WTC11 (cell line): ENCODE measurements around the gene RNF167. TPM values are rescaled to one million over a fixed set of nuclear protein-coding genes. Genes with fewer than 3 reads are reported as not detected.

ENCODE experiments used
- ATAC-seq: fragments of 200-7000 bp; cut with Tn5 transposase; 2 replicates; pipeline ENCODE4 v1.10.0; 2021; ENCODE audit warnings: mild to moderate bottlenecking, moderate library complexity
- CTCF ChIA-PET: fragments of 300-600 bp; sonication (Branson Sonifier 250); formaldehyde crosslinking; loops from one replicate; lab custom pipeline; 2021; ENCODE audit warnings: antibody characterized with exemption; lab: Charles Lee
- POLR2A ChIA-PET: fragments of 350-600 bp; sonication (Branson Sonifier 250); formaldehyde crosslinking; loops from one replicate; lab custom pipeline; 2021; ENCODE audit warnings: antibody characterized with exemption; lab: Charles Lee
- DNase-seq: peaks from one replicate; pipeline ENCODE4 v3.0.0; 2021; ENCODE audit warnings: low spot score
- H3K27ac Mint-ChIP-seq: 2 replicates; pipeline ENCODE4 v1.8.0; 2021; ENCODE audit warnings: mixed read lengths
- H3K27me3 Mint-ChIP-seq: 2 replicates; pipeline ENCODE4 v1.8.0; 2021; ENCODE audit warnings: low read depth, mild to moderate bottlenecking, moderate library complexity, mixed read lengths
- H3K36me3 Mint-ChIP-seq: 2 replicates; pipeline ENCODE4 v1.8.0; 2021; ENCODE audit warnings: mixed read lengths
- H3K4me1 Mint-ChIP-seq: 2 replicates; pipeline ENCODE4 v1.8.0; 2022; ENCODE audit warnings: mixed read lengths
- H3K4me3 Mint-ChIP-seq: 2 replicates; pipeline ENCODE4 v1.8.0; 2021; ENCODE audit warnings: mild to moderate bottlenecking, moderate library complexity, mixed read lengths
- H3K9me3 Mint-ChIP-seq: 2 replicates; pipeline ENCODE4 v1.8.0; 2021; ENCODE audit warnings: mixed read lengths
- AR ChIP-seq: fragments of 250-450 bp; sonication (Bioruptor Pico); IDR thresholded peaks from 2 replicates; pipeline ENCODE4 v1.9.0; 2021; ENCODE audit warnings: mild to moderate bottlenecking
- ATF2 ChIP-seq: sonication (generic); formaldehyde crosslinking; IDR thresholded peaks from 2 replicates; pipeline ENCODE4 v1.8.1; 2022; ENCODE audit warnings: low read depth, missing genetic modification reagents, borderline replicate concordance
- ELF4 ChIP-seq: sonication (generic); formaldehyde crosslinking; IDR thresholded peaks from 2 replicates; pipeline ENCODE4 v1.8.1; 2022; ENCODE audit warnings: low read depth, mild to moderate bottlenecking, moderate library complexity, missing genetic modification reagents
- ESRRA ChIP-seq: sonication (generic); formaldehyde crosslinking; IDR thresholded peaks from 2 replicates; pipeline ENCODE4 v1.8.1; 2022; ENCODE audit warnings: mild to moderate bottlenecking, missing genetic modification reagents, borderline replicate concordance
- FOXJ3 ChIP-seq: sonication (generic); formaldehyde crosslinking; IDR thresholded peaks from 2 replicates; pipeline ENCODE4 v1.9.0; 2021; ENCODE audit warnings: missing genetic modification reagents, mild to moderate bottlenecking, borderline replicate concordance
- JAZF1 ChIP-seq: fragments of 250-450 bp; sonication (Bioruptor Pico); IDR thresholded peaks from 2 replicates; pipeline ENCODE4 v1.9.0; 2021; ENCODE audit warnings: moderate library complexity, mild to moderate bottlenecking, inconsistent platforms
- NFYB ChIP-seq: sonication (generic); formaldehyde crosslinking; conservative IDR thresholded peaks from 2 replicates; pipeline ENCODE4 v1.8.0; 2022; ENCODE audit warnings: low read depth, missing genetic modification reagents
- NR2C2 ChIP-seq: sonication (generic); formaldehyde crosslinking; IDR thresholded peaks from 2 replicates; pipeline ENCODE4 v1.8.0; 2022; ENCODE audit warnings: mild to moderate bottlenecking, missing genetic modification reagents
- SMAD3 ChIP-seq: sonication (generic); formaldehyde crosslinking; IDR thresholded peaks from 2 replicates; pipeline ENCODE4 v1.8.0; 2022; ENCODE audit warnings: missing genetic modification reagents, mild to moderate bottlenecking, borderline replicate concordance
- SOX15 ChIP-seq: fragments of 250-450 bp; sonication (Bioruptor Pico); IDR thresholded peaks from 2 replicates; pipeline ENCODE4 v1.9.0; 2021; ENCODE audit warnings: mild to moderate bottlenecking
- TEAD1 ChIP-seq: sonication (generic); formaldehyde crosslinking; IDR thresholded peaks from 2 replicates; pipeline ENCODE4 v1.8.0; 2022; ENCODE audit warnings: mild to moderate bottlenecking, missing genetic modification reagents
- USF1 ChIP-seq: sonication (generic); formaldehyde crosslinking; IDR thresholded peaks from 2 replicates; pipeline ENCODE4 v1.8.0; 2022; ENCODE audit warnings: mild to moderate bottlenecking, missing genetic modification reagents
- USF2 ChIP-seq: sonication (generic); formaldehyde crosslinking; IDR thresholded peaks from 2 replicates; pipeline ENCODE4 v1.8.1; 2023; ENCODE audit warnings: mild to moderate bottlenecking, missing genetic modification reagents, moderate library complexity
- ZNF219 ChIP-seq: sonication (generic); formaldehyde crosslinking; IDR thresholded peaks from 2 replicates; pipeline ENCODE4 v1.8.0; 2023; ENCODE audit warnings: missing genetic modification reagents, mild to moderate bottlenecking, borderline replicate concordance
- ZNF263 ChIP-seq: sonication (generic); formaldehyde crosslinking; IDR thresholded peaks from 2 replicates; pipeline ENCODE4 v1.8.1; 2022; ENCODE audit warnings: low read depth, mild to moderate bottlenecking, moderate library complexity, missing genetic modification reagents
- ZNF425 ChIP-seq: fragments of 250-450 bp; sonication (Bioruptor Pico); conservative IDR thresholded peaks from 2 replicates; pipeline ENCODE4 v1.9.0; 2021; ENCODE audit warnings: mild to moderate bottlenecking
- total RNA-seq: library from RNA; stranded (reverse); gene quantifications from 3 replicates; pipeline ENCODE4 v1.2.3, GENCODE V29; 2021

Gene RNF167
- total RNA-seq, 1 experiment from 2014 or later: 143 TPM

- peaks cover 10% of the 10 kb centered on the region; the same call in 1 of the 2 replicates for H3K4me1 Mint-ChIP-seq
- H3K27ac Mint-ChIP-seq: no peak overlapping the region
- peaks cover 11% of the 10 kb centered on the region; the same call in 1 of the 2 replicates for H3K36me3 Mint-ChIP-seq
- DNase-seq (no peak), ATAC-seq (no peak)
- peaks cover 5% of the 10 kb centered on the region for H3K27me3 Mint-ChIP-seq
- no peak overlapping the region for H3K4me3 Mint-ChIP-seq
- ChIA-PET CTCF (interaction anchor here (0.8 to 1.5 kb wide), 5 partner anchors 13 to 107 kb away, joined by 3 to 9 read pairs (median 4); partner anchors contain the start of gene SPAG7), POLR2A (interaction anchor here (0.6 kb wide), 1 partner anchor 70 kb away, joined by 3 read pairs; no protein-coding TSS in a partner anchor)
- TF ChIP-seq FOXJ3 (no peak), ESRRA (peak; percentile 61; the same call in 1 of the 2 replicates)
- H3K9me3 Mint-ChIP-seq: no peaks in the 10 kb centered on the region
Measured at GRCh38 chr17:4896332-4897197, 43.5 kb upstream of the RNF167 start.

- Mint-ChIP-seq H3K27ac (no peak overlapping the region), H3K9me3 (no peaks in the 10 kb centered on the region), H3K4me3 (no peak overlapping the region), H3K27me3 (peaks cover 5% of the 10 kb centered on the region), H3K36me3 (peaks cover 11% of the 10 kb centered on the region; the same call in 1 of the 2 replicates), H3K4me1 (peaks cover 10% of the 10 kb centered on the region; the same call in 1 of the 2 replicates)
- ChIA-PET CTCF (interaction anchor here (0.6 to 1.5 kb wide), 4 partner anchors 12 to 108 kb away, joined by 3 to 9 read pairs (median 4); no protein-coding TSS in a partner anchor), POLR2A (interaction anchor here (0.6 to 0.7 kb wide), 2 partner anchors 69 to 1363 kb away, joined by 3 to 4 read pairs; no protein-coding TSS in a partner anchor)
- TF ChIP-seq USF2 (CRISPR knock-in tag) (peak; percentile 66), NR2C2 (CRISPR knock-in tag) (peak; percentile 29; the same call in 1 of the 2 replicates), SOX15 (CRISPR knock-in tag) (no peak)
- DNase-seq (no peak), ATAC-seq (no peak)
Measured at GRCh38 chr17:4897198-4897687, 42.8 kb upstream of the RNF167 start.

GRCh38 chr17:4897785-4898184 is 42.3 kb upstream of the RNF167 start:
- H3K36me3 Mint-ChIP-seq: peaks cover 9% of the 10 kb centered on the region; the same call in 1 of the 2 replicates
- H3K27me3 Mint-ChIP-seq: peaks cover 5% of the 10 kb centered on the region
- H3K4me3 Mint-ChIP-seq: no peak overlapping the region
- H3K4me1 Mint-ChIP-seq: peaks cover 10% of the 10 kb centered on the region; the same call in 1 of the 2 replicates
- DNase-seq: no peak
- ChIA-PET CTCF (interaction anchor here (0.6 kb wide), 1 partner anchor 89 kb away, joined by 3 read pairs; no protein-coding TSS in a partner anchor), POLR2A (interaction anchor here (0.7 kb wide), 1 partner anchor 1363 kb away, joined by 4 read pairs; no protein-coding TSS in a partner anchor)
- ATAC-seq: no peak
- no peak overlapping the region for H3K27ac Mint-ChIP-seq
- no peaks in the 10 kb centered on the region for H3K9me3 Mint-ChIP-seq
- no peak for TF ChIP-seq ZNF425 (CRISPR knock-in tag)
- TF ChIP-seq TEAD1: no peak
- no peak for TF ChIP-seq NFYB (CRISPR knock-in tag)
- TF ChIP-seq JAZF1: no peak
- TF ChIP-seq SMAD3: no peak
- no peak for TF ChIP-seq ELF4 (CRISPR knock-in tag)
- no peak for TF ChIP-seq AR
- TF ChIP-seq ATF2 (CRISPR knock-in tag): no peak
- TF ChIP-seq ZNF219 (CRISPR knock-in tag): no peak
- TF ChIP-seq ZNF263 (CRISPR knock-in tag): no peak
- no peak for TF ChIP-seq USF1 (CRISPR knock-in tag)
